ENCODE measurements around the gene FGF14. TPM values are rescaled to one million over a fixed set of nuclear protein-coding genes. Genes with fewer than 3 reads are reported as not detected.
A peak's percentile ranks its signal among the peaks of the same experiment; 100 is the strongest.
"Not testable (repeated sequence)": the region's sequence is repeated elsewhere in the genome, so short reads cannot be mapped to it uniquely, and the experiment has no call there.

Gene FGF14
- total RNA-seq, 1 donor from 2014 or later, result not detected

DNA sequence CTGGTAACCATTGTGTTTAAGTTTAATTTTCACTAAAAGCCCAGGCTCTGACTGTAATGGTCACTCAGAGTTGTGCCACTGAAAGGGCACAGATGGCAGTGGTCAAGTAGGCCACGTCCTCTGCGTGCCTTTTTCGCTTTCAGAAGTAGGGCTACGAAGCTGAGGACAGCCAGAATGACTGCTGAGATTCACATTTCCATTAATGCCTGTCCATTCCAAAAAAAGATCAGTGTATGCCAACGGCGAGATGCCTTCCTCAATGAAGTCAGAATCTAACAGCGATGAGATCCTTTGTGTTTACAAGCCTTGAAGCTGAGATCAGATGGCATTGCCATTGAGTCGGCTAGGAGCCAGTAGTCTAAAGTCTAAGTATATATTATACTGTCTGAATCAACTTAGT lies 311.3 kb downstream of the FGF14 start:
- no peak overlapping the region for H3K27ac ChIP-seq
- H3K9me3 ChIP-seq, result no peaks in the 10 kb centered on the region
- H3K27me3 ChIP-seq, result no peaks in the 10 kb centered on the region
- intact Hi-C loops (cut with DNase I), result no loop called here
- no peak overlapping the region for H3K4me3 ChIP-seq
- TF ChIP-seq CTCF (IDR thresholded peaks at IDR 0.05), result no peak
- no peaks in the 10 kb centered on the region for H3K4me1 ChIP-seq
- no peak for DNase-seq (ENCODE audit: low spot score in 2 of 2)
- no peaks in the 10 kb centered on the region for H3K36me3 ChIP-seq

DNA sequence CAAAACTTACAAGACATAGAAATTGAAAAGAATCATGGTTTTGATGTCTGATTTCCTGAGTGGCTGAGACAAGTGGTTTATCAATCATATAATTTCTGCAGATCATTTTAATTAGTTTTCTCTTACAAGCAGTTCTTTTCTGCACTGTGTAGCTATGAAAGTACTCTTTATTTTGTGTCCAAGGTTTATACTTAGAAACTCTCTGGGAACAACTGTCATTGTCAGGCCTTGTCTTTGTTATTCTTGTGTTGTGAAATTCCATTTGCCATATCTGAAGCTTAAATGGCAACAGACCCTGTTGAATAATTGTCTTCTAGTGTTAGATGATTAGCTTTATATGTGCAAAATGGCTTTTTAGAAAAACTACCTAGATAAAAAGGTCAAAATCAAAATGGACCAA lies 312.1 kb downstream of the FGF14 start:
- no peak overlapping the region for H3K4me3 ChIP-seq
- no peaks in the 10 kb centered on the region for H3K9me3 ChIP-seq
- no peaks in the 10 kb centered on the region for H3K27me3 ChIP-seq
- intact Hi-C loops (cut with DNase I), result no loop called here
- no peaks in the 10 kb centered on the region for H3K36me3 ChIP-seq
- no peak for DNase-seq (ENCODE audit: low spot score in 2 of 2)
- TF ChIP-seq CTCF (IDR thresholded peaks at IDR 0.05), result no peak
- H3K27ac ChIP-seq, result no peak overlapping the region
- H3K4me1 ChIP-seq, result no peaks in the 10 kb centered on the region

DNA sequence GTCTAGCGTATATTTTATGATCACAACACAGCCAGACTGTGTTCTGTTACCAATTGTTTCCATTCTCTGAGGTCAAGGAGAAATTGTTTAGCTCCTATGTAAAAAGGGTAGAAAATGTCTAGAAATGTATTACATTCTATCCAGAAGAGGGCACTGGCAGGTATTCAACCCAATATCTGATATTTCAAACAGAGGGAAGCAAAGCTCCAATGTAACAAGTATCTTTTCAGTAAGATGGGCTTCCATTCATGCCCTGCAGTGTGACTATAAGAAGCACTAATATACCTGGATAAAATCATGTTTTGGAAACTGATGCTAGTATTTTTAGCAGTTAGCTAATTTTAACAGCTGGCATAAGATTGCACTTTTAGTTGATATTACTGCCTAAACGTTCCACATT lies 312.7 kb downstream of the FGF14 start:
- peak in 2 of 3 experiments; percentile 6 to 15 for TF ChIP-seq CTCF (IDR thresholded peaks at IDR 0.05)
- H3K4me1 ChIP-seq, result no peaks in the 10 kb centered on the region
- no peak overlapping the region for H3K4me3 ChIP-seq
- no peaks in the 10 kb centered on the region for H3K9me3 ChIP-seq
- no peak overlapping the region for H3K27ac ChIP-seq
- intact Hi-C loops (cut with DNase I), result no loop called here
- DNase-seq (ENCODE audit: low spot score in 2 of 2), result no peak
- H3K27me3 ChIP-seq, result no peaks in the 10 kb centered on the region
- H3K36me3 ChIP-seq, result no peaks in the 10 kb centered on the region

DNA sequence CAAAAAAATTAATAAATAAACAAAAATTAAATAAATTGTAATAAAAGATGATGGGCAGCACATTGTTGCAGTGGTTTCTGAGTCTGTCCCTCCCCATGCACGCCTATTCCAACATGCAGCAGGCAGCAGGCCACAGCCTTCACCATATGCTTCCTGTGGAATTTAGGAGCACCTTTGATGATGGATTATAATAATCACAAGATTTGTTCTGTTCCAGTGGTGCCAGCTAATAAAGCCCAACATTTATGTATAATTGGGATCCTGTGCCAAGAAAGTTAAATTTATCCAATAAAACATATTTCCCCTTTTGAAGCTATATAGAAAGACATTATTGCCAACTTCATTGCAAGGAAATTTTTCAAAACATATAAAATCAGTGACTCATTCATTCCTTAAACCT lies 328.6 kb downstream of the FGF14 start:
- H3K27me3 ChIP-seq, result no peaks in the 10 kb centered on the region
- intact Hi-C loops (cut with DNase I), result no loop called here
- TF ChIP-seq CTCF (IDR thresholded peaks at IDR 0.05), result no peak
- no peak overlapping the region for H3K4me3 ChIP-seq
- no peaks in the 10 kb centered on the region for H3K9me3 ChIP-seq
- H3K36me3 ChIP-seq, result no peaks in the 10 kb centered on the region
- no peak overlapping the region for H3K27ac ChIP-seq
- H3K4me1 ChIP-seq, result no peaks in the 10 kb centered on the region
- DNase-seq (ENCODE audit: low spot score in 2 of 2), result no peak

GRCh38 chr13:102071711-102072110 lies 330.1 kb downstream of the FGF14 start:
- no peaks in the 10 kb centered on the region for H3K27me3 ChIP-seq
- no peaks in the 10 kb centered on the region for H3K9me3 ChIP-seq
- no peak for TF ChIP-seq CTCF (IDR thresholded peaks at IDR 0.05)
- no peak for DNase-seq (ENCODE audit: low spot score in 2 of 2)
- H3K36me3 ChIP-seq, result no peaks in the 10 kb centered on the region
- intact Hi-C loops (cut with DNase I), result no loop called here
- H3K4me1 ChIP-seq, result no peaks in the 10 kb centered on the region
- H3K27ac ChIP-seq, result no peak overlapping the region
- no peak overlapping the region for H3K4me3 ChIP-seq

DNA sequence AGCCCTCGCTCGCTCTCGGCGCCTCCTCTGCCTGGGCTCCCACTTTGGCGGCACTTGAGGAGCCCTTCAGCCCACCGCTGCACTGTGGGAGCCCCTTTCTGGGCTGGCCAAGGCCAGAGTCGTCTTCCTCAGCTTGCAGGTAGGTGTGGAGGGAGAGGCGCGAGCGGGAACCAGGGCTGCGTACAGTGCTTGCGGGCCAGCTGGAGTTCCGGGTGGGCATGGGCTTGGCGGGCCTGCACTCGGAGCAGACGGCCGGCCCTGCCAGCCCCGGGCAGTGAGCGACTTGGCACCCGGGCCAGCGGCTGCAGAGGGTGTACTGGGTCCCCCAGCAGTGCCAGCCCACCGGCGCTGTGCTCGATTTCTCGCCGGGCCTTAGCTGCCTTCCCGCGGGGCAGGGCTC lies 333.5 kb downstream of the FGF14 start:
- intact Hi-C loops (cut with DNase I); H3K4me1 ChIP-seq; H3K27ac ChIP-seq; H3K9me3 ChIP-seq; H3K27me3 ChIP-seq; DNase-seq (ENCODE audit: low spot score in 2 of 2); H3K36me3 ChIP-seq; H3K4me3 ChIP-seq: not testable (repeated sequence)

Data from ascending aorta (tissue), 2 donors.